GM18499 (cell line): Measurements from ENCODE around the gene GMDS.
A peak's percentile ranks its signal among the peaks of the same experiment; 100 is the strongest.
"Not testable (repeated sequence)": the region's sequence is repeated elsewhere in the genome, so short reads cannot be mapped to it uniquely, and the experiment has no call there.

Experiments
- ATAC-seq: cut with Tn5 transposase; IDR thresholded peaks from one replicate; pipeline ENCODE4 v1.9.1; 2021; ENCODE audit warnings: moderate number of reproducible peaks; ENCODE audit not compliant: insufficient read depth, unreplicated experiment

Gene GMDS

DNA sequence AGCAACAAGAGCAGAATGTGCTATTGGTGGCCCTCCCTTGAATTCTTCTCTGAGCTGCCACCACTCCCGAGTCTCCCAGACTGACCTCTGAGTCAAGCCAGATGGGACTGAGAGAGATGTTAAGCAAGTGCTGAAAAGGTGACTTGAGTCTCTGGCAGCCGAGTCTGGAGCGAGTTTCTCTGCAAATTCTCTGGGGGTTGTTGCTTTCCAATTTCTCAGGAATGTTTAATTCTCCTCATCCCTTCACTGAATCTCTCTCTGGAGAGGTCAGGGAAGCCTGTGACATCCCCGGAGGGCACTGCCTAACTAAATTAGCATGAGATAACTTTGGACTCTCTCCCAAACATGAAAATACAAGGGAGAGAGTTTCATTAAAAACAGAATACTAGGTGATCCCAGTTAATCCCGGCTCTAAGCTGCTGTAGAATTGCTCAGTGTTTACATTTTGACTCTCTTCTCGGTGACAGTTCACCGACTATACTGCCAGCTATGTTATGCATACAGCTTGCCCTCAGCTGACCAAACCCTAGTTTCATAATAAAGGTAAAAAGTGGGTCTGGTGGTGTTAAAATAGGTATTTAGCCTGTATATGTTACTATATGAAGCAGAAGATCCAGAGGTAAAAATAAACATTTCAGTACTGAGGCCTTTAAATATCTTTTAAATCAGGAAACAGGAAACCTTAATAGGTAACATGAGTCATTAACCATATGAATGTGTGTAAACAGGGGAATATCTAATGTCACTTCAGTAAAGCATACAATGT, 477.7 kb downstream of the GMDS start:
- no peak for ATAC-seq

DNA sequence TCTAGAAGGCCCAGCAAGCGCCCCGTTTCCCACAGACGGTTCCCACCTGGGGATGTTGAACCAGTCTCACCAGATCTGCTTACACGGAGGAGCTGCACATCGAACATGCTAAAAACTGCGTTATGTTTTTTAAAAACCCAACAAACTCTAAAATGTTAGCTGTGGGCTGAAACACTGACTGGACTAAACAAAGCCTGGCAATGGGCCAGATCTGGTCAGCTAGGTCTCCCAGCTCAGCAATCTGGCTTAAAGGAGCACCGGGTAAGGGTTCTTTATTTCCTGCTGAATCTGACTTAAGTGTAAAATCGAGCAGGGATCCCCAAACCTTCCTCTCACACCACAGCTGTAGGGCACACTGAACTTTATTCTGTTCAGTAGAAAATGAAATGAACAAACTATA, 478.8 kb downstream of the GMDS start:
- ATAC-seq: no peak

DNA sequence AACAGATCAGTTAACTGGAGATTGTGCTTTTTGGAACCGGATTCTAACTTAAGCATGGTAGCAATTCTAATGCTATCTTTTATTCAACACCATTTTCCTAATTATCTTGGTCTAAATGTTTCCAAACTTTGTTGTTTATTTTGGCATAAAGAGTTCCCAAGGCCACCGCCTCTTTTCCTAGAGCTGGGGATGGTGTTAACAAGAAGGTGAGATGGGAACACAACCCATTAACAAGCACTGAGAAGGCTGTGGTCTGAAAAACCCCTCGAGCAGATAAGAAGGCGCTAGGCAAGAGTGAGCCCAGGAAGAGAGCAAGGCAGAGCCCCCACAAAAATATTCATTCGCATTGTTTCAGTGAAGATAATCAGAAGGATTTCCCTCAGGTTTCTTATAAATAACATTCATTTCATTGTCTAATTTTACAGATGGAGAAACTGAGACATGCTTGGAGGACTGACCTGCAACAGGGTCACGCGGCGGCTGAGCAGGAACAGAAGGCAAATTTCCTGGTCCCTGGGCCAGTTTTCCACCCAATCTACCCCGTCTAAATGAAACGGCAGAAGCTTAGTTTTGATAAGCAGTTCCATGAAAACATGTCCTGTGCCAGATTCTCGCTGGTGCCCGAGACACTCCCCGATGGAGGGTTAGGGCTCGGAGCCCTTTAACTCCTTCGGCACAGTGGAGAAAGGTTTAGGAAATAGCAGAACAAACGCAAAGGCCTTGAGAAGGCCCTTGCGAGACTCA, 480.1 kb downstream of the GMDS start:
- no peak for ATAC-seq

DNA sequence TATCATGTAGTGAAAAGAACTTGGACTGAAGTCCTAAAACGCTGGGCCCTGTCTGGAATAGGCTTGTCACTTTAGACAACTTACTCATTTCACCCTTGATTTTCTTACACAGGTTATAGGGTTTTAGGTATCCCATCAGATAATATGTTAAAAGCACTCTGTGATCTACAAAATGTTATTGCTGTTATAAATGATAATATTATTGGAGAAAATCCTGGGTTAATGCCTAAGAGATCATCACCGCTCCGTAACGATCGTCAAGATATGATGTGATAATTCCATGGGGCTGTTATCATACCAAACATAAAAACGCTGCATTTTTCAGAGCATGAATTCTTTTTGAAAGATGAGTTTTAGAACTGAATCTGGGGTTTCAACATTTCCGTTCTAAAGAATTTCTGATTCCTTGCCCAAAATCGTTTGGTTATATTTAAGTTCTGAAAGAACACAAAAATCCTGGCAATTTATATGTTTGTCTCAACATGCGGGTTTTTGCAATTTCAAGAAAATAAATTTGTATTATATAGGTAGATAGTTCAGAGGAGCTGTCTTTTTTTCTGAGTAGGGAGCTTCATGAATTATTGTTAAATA, 480.9 kb downstream of the GMDS start:
- ATAC-seq: no peak

GRCh38 chr6:1763404-1763803, 482.0 kb downstream of the GMDS start:
- no peak for ATAC-seq

DNA sequence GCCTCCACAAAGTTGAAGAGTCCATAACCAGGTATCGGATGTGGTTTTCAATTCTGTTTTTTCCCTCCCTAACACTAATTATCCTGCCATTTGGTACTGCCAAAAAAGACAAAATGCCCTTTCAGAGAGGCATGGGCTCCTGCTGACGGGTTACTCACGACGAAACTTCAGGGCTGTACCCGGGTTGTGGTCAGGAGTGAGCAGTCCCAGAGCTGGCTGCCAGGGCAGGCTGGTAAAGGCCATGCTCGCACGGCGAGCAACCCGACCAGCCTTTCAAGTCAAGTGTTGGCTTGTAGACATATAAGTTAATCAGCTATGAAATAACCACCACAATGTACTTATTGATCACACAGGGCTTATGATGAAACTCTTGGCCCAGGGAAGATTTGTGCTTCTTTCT, 483.2 kb downstream of the GMDS start:
- ATAC-seq: no peak

GRCh38 chr6:1761477-1761877, 483.9 kb downstream of the GMDS start:
- no peak for ATAC-seq

- ATAC-seq: no peak
Observed at GRCh38 chr6:1760876-1761275, 484.5 kb downstream of the GMDS start.

DNA sequence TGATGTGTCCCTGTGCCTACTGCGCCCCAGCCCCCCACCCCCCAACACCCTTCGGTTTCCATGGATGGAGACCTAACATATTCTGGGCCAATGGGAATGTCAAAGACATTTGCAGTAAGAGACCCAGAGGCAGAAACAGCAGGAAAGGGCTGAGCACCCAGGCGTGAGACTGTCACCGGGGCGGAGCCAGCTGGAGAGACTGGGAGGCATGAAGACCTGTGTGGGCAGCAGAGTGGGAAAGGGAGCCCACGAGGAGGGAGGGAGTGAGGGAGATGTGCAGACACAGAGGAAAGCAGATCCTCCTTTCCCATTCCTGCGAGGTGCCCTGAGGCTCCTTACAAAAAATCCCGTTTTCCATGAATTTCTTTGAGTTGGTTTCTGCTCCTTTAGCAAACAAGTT, 485.5 kb downstream of the GMDS start:
- no peak for ATAC-seq

DNA sequence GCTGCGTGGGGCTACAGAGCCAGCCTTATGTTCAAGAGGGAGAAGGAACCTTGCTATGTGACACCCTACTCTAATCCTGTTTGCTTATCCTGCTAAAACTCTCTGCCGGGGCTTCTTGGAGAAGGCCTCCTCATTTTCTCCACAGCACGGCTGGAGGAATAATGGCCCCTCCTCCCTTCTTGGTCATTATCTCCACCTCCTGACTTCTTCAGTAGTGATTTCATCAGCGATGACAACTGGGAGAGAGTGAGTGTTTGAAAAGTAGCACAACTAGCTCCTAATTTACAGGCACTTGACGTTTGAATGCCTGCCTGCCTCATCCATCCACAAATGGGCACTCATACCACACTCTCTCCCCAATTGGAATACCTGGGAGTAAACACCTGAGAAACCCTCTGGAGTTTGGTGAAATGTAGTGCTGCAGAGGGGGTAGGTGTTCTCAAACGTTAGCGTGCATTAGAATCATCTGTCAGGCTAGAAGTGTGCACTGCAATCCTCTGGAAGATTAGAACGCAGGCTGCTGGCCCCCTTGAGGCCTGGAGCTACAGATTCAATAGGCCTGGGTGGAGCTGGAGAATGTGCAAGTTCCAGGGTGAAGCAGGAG, 487.2 kb downstream of the GMDS start:
- ATAC-seq: no peak

DNA sequence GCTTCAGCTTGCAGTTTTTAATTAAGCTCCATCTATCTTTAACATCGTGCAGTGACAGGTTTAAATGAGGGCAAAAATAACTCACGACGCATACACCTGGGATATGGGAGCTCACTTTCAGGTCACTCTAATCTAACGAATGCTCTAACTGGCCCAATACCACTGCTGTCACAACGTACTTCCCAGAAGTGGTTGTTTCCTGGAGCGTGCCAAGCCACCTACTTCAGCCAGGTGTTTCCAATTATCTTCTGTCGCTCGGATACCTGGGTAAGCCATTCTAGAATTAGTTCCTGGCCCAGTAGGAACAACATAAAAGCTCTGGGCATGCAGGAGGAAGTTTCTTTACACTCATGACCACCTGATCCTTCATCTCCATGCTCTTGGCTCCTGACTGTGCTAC, 488.3 kb downstream of the GMDS start:
- ATAC-seq: no peak

DNA sequence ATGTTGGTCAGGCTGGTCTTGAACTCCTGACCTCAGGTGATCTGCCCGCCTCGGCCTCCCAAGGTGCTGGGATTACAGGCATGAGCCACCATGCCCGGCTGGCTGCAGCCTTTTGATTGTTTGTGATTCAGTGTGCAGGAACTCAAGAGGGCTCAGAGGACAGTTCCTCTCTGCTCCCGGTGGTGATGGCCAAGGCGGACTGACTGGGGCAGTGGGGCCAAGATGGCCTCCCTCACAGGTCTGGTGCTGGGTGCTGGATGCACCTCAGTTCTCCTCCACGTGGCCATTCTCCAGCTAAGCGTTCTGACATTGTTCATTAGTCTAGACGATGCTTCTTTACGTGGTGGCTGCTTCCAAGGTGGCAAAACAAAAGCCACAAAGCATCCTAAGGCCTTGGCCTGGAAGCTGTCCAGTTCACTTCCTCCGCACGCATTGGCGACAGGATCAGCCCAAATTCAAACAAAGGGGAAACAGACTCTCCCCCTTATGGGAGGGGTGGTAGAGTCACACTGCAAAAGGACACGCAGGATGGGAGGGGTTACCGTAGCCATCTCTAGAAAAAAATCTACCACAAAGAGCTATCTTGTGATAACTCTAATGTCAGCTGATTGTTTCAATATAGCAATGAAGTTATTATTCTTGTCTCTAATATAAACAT, 488.8 kb downstream of the GMDS start:
- no peak for ATAC-seq

GRCh38 chr6:1751063-1751462, 494.3 kb downstream of the GMDS start:
- not testable (repeated sequence) for ATAC-seq

- no peak for ATAC-seq
Observed at GRCh38 chr6:1749041-1749440, 496.4 kb downstream of the GMDS start.

- no peak for ATAC-seq
Observed at GRCh38 chr6:1747531-1747930, 497.9 kb downstream of the GMDS start.

GRCh38 chr6:1747003-1747402, 498.4 kb downstream of the GMDS start:
- no peak for ATAC-seq

GRCh38 chr6:1745814-1746213, 499.6 kb downstream of the GMDS start:
- no peak for ATAC-seq

- ATAC-seq: no peak
Observed at GRCh38 chr6:1744543-1744942, 500.9 kb downstream of the GMDS start.

DNA sequence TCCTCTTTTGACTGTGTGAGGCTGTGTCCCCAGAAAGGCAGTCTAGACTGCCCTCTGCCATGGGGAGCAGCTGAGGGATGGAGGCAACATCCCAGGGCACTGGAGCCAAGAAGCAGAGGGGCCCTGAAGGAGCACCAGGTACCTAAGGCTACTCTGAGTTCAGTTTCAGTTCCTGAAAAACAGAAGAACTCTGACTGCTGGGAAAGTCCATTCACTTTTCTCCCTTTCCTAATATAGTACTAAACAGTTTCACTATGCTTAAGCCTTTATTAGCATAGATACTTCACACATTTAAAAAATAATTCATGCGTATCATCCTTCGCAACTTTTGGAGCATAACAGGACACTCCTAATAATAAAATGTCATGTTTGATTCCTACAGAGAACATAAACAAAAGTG, 505.7 kb downstream of the GMDS start:
- peak; percentile 70 for ATAC-seq

- ATAC-seq: peak; percentile 17
Observed at GRCh38 chr6:1739220-1739619, 506.2 kb downstream of the GMDS start.
